Lung microvascular endothelial cell (primary cell): ENCODE data around the gene AIMP1. TPM values are rescaled to one million over a fixed set of nuclear protein-coding genes. Genes with fewer than 3 reads are reported as not detected.
A peak's percentile ranks its signal among the peaks of the same experiment; 100 is the strongest.
"Not testable (repeated sequence)": the region's sequence is repeated elsewhere in the genome, so short reads cannot be mapped to it uniquely, and the experiment has no call there.

Experiments
- DNase-seq, 2 donors: peaks; one replicate each; pipeline versions ENCODE4 v3.0.0 to v3.0.0-alpha.2; 2010; ENCODE audit warnings: low read depth in 2 of 2
- total RNA-seq: library from RNA; depleted of rRNA; stranded (reverse); fragments of >200 nt; gene quantifications from 2 replicates; pipeline ENCODE4 v1.2.1, GENCODE V29; 2014

AIMP1 gene
- total RNA-seq, 1 donor from 2014 or later: 11.3 TPM

DNA sequence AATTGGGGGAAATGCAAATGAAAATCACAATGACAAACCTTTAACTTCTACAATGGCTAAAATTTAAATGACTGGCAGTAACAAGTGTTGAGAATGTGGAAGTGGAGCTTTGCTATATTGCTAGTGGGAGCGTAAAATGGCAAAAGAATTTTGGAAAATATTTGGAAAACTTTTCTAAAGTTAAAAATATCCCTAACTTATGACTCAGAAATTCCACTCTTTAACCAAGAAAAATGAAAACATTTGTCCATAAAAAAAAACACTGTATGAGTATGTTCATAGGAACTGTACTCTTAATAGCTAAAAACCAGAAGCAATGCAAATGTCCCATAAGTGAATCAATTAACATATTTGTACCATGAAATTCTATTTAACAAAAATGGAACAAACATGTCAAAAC lies 4.0 kb upstream of the AIMP1 start:
- DNase-seq: no peak

- DNase-seq: no peak
Measured at GRCh38 chr4:106312997-106313522, 3.3 kb upstream of the AIMP1 start.

- no peak for DNase-seq
Measured at GRCh38 chr4:106314960-106315359, 1.4 kb upstream of the AIMP1 start.

GRCh38 chr4:106315476-106315967 lies 828 bp upstream of the AIMP1 start:
- DNase-seq: peak in 1 of 2 donors; percentile 58

- peak in 1 of 2 donors; percentile 19 for DNase-seq
Measured at GRCh38 chr4:106316773-106317409, 541 bp downstream of the AIMP1 start.

GRCh38 chr4:106317815-106318214 lies 1.5 kb downstream of the AIMP1 start:
- DNase-seq: no peak

DNA sequence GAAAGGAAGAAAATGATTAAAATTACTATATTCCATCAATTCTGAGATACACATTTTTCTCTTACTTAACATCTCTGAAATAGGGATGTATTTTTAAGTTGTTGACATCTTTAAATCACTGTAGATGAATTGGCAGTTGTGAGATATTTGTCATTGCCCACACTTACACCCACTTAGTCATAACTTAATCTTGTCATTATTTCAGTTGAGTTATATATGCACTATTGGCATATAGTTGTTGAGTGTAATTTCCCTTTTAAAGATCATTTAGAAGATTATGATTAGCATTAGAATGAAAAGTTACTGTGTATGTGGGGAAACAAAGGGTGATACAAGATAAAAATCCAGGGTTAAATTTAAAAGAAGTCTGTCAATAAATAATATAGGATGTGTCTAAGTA lies 2.2 kb downstream of the AIMP1 start:
- DNase-seq: no peak

- no peak for DNase-seq
Measured at GRCh38 chr4:106320235-106320634, 3.9 kb downstream of the AIMP1 start.

DNA sequence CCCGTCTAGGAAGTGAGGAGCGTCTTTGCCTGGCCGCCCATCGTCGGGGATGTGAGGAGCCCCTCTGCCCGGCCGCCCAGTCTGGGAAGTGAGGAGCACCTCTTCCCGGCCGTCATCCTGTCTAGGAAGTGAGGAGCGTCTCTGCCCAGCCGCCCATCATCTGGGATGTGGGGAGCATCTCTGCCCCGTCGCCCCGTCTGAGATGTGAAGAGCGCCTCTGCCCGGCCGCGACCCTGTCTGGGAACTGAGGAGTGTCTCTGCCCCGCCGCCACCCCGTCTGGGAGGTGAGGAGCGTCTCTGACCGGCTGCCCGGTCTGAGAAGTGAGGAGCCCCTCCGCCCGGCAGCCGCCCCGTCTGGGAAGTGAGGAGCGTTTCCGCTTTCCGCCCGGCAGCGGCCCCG lies 4.8 kb downstream of the AIMP1 start:
- DNase-seq: not testable (repeated sequence)

- not testable (repeated sequence) for DNase-seq
Measured at GRCh38 chr4:106321814-106322213, 5.5 kb downstream of the AIMP1 start.

DNA sequence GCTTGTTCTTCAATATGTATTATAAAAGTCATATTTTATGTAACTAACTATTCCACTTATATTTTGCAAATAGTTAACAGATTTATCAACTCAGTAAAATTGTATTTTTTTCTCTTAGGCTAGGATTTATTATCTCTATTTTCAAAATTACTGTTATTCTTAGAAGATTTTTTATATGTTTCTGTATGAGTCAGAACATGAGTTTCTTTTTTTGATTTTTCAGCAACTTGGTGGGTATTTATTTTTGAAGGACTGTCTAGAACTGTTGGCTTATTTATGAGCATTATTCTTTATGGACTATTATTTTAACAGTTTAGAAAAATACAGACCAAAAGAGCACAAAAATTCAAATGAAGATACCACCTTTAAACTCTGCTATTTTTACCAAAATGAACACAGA lies 6.8 kb downstream of the AIMP1 start:
- DNase-seq: no peak

- DNase-seq: no peak
Measured at GRCh38 chr4:106325800-106326199, 9.4 kb downstream of the AIMP1 start.

GRCh38 chr4:106329041-106329618 lies 12.8 kb downstream of the AIMP1 start:
- peak; percentile 56 to 57 for DNase-seq

GRCh38 chr4:106333186-106333585 lies 16.8 kb downstream of the AIMP1 start:
- peak in 1 of 2 donors; percentile 45 for DNase-seq

DNA sequence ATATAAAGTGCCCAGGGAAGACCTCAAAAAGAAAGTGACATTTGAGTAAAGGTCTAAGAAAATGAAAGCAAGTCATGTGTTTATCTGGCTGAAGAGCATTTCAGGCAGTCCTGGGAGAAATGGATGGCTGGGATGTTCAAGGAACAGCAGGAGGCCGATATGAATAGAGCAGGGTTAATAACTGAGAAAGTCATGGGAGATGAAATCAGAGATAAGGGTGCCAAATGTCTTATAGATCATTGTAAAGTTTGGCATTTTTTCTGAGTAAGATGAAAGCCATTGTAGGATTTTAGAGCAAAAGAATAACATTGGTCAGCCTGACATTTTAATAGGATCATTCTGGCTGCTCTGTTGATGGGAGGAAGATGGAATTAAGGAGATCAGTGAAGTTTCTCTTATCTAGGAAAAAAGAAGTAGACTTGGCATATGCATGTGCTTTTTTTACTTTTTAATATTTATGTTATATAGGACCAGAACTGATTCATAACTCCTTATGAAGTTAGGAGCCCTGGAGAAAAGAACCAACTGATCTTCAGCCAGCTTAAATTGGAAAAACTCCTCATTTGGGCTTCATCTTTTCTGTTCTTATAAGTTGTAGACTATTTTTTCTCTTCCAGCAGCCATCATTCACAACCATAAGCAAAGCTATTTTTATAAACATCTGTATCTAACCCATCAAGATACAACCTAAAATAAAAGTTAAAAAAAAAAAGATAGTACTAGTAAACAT lies 18.6 kb downstream of the AIMP1 start:
- no peak for DNase-seq

DNA sequence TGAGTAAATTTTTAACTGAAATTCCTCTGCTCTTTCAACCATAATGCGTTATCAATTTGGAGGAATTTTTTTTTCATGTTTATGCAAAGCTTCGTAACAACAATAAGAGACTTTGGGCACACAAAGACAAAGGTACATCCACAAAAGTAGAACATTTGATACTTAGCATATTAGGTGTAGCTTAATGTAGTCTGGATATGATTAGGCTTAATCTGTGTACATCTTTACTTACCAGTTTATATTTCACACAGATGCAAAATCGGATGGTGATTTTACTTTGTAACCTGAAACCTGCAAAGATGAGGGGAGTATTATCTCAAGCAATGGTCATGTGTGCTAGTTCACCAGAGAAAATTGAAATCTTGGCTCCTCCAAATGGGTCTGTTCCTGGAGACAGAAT lies 20.3 kb downstream of the AIMP1 start:
- no peak for DNase-seq

DNA sequence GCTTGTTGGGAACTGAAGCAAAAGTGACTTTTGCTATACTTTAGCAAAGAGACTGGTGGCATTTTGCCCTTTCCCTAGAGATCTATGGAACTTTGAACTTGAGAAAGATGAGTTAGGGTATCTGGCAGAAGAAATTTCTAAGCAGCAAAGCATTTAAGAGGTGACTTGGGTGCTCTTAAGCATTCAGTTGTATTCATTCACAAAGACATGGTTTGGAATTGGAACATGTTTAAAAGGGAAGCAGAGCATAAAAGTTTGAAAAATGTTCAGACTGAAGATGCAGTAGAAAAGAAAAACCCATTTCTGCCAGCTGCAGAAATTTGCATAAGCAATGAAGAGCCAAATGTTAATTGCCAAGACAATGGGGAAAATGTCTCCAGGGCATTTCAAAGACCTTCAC lies 21.6 kb downstream of the AIMP1 start:
- DNase-seq: no peak

GRCh38 chr4:106338671-106339070 lies 22.3 kb downstream of the AIMP1 start:
- DNase-seq: no peak

DNA sequence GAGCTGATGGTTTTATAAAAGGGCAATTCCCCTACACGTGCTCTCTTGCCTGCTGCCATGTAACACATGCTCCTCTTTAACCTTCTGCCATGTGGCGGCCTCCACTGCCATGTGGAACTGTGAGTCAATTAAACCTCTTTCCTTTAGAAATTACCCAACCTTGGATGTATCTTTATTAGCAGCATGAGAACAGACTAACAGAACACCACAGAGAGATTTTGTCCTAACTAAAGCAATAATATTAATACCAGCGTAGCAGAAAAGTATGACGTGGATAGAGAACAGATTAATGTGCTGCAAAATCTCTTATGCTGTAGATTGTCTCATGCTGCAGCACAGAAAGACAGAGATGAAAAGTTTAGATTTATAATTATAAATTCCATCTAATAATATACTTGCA lies 23.1 kb downstream of the AIMP1 start:
- DNase-seq: no peak

- no peak for DNase-seq
Measured at GRCh38 chr4:106340774-106341173, 24.4 kb downstream of the AIMP1 start.

DNA sequence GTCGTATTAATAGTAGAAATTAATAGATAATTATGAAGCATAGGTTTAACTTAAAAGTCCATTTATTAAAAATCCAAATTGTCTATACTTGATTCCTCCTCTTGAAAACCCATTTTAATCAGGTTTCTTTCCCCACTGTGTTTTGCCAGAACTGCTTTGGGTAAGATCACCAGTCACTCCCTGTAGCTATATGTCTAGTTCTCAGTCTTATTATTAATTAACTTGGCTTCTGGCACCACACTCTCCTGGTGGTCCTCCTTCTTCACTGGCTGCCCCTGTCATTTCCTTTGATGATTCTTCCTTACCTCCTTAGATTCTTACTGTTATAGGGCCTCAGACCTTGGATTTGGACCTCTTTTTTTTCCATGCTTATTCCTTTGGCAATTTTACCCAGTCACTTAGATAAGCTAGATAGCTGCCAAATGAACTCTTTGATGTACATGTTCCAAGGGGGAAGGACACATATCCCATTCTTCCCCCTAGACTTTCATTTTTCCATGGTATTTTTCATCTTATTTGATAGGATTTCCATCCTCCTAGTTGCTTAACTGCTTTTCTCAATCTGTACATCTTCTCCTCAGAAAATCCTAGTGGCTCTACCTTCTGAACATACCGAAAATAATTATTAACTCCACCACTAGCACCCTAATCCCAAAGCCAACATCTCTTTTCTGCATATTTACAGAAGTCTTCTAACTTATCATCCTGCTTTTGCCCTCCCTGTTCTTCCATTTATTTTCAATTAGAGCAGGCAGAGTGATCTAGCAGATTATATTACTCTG lies 27.7 kb downstream of the AIMP1 start:
- no peak for DNase-seq

- DNase-seq: peak in 1 of 2 donors; percentile 9
Measured at GRCh38 chr4:106344647-106344970, 28.3 kb downstream of the AIMP1 start.
